NCI-H2081 (cell line): ENCODE results near the gene MPO.

Experiments
- DNase-seq, 2 experiments: peaks; one replicate each; lab custom pipeline; 2025; lab: John Stamatoyannopoulos, UW

Gene MPO

DNA sequence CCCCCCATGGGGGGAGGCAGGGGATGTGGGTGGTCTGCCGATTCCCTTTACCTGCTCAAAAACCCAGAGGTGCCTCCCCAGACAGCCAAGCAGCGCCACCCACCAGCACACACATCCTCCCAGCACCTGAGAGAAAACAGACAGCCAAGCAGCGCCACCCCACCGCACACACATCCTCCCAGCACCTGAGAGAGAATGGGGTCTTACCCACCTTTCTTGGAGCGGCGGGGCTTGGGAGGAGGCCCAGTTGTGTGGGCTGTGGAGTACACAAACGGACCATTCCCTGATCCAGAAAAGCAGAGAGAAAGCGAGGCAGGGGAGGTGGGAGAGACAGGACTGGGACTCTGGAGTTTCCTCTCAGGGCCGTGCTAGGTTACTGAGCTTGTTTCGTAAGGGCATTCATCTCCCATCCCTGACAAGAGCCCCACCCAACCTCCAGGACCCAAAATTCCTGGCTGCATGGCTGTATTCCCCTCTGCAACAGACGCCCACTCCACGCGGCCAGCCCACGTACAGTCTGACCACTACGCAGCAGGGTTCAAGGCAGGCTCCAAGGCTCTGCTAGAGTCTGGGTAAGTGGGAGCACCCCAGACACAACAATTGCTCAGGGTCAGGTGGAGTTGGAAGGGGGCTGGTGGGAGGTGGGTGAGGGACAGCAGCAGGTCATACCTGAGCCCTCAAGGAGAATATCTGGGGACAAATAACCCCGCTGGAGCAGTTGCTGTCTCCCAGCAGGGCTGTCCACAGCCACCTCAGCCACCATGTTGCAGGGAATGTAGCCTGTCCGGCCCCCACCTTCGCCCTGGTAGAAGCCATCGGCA, 25.6 kb upstream of the MPO start:
- no peak for DNase-seq

DNA sequence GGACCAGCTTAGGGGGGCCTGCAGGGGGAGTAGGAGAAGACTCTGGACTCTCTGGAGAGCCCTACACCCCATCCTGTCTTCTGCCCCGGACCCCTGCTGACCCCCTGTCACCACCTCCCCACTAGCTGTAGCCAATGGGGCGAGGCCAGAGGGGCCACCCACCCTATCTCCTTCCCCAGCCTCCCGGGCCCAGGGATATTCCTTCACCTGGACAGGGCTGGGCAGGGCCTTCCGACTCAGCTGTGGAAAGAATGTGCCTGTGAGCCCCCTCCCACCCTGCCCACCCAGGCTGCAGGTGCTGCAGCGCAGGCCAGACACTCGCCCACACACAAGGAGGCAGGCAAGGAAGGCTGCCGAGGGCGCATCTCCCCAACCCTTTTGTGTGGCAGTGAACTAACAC, 24.9 kb upstream of the MPO start:
- no peak for DNase-seq

DNA sequence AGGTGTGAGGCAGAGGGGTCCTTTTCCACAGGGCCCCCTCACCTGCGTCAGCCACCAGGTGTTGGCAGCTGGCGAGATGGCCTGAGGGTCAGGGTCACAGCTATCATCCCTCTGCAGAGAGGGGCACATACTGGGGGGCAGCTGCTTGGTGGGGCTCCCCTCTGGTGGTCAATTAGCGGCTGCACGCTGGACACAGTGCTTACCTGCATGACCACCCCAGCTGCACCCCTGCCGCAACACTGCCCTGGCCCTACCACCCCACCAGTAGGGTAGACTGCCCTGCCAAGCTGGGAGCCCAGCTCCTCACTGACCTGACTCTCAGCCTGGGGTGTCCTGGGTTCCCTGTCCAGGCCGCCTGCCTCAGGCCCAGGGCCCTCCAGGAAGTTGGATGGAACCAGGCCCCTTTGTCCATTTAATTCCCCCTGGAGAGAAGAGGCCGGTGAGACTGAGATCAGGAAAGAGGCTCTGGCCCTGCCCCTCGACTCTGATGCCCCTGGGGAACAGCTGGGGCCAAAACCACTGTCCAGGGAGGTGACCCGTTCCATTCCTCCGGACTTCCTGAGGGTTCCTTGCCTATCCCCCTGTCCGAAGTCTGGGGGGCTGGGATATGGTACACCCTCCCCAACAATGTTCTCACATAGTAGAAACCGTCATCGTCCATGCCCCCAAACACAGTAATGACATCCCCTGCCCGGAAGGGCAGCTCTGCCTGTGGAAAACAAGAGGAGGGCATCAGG, 24.2 kb upstream of the MPO start:
- no peak for DNase-seq

DNA sequence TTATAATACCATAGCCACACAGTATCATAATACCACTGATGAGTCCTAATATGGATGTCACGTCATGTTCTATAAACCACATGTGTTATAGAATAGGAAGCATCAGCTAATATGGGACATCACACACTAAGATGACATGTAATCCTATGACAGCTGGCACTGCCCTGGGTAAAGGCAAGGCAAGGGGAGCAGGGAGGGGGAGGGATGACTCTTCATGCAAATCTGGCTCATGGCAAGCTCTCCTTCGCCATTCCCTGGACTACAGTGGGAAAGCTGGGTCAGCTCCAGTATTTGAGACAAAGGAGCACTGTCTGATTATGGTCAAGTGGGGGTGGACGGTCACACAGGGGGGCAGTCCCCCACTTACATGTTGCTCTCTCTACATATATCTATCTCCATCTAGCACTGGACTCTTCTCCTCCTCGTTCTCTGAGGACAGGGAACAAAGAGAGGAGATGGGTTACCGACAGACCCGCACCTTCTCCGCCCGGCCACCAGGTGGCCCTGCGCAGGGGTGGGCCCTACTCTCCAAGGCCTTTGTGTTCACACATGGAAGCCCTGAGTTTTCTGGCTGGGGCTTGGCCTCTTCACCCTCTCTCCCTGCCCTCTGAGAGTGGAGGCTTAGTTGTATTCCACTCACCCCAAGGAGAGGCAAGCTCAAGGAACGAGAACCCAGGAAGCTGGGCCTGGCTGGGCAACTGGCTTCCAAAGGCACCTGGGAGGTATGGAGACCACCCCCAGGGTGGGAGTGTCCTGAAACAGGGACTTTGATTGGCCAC, 23.4 kb upstream of the MPO start:
- peak; percentile 57 to 60 for DNase-seq

DNA sequence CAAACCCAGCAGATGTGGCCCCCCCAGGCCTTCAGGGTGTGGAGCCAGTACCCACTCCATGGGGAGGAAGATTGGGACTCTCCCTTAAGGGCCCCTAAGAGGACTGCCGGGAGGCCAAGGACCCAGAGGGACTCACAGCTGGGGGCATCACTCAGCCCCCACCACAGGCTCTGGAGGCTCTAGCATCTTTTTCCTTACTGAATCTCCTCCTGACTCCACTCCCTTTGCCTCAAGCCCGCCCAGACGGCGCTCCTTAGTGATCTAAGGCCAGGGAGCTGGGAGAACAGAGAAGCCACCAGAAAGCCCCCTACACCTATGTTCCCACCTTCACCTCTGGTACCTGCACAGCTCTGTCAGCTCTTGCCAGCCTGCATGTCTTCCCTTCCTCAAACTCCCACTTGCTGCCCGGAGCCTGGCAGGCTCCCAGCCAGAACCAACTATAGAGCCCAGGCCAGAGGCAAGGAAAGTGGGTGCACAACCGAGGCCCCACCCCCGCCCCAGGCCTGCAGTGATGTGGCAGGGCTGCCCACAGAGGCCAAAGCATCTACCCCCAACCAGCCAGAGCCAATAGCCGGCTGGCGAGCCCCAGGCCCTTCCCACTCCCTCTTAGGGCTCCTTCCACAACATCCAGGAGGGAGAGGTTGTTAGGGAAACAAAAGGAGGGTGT, 22.3 kb upstream of the MPO start:
- DNase-seq = no peak

DNA sequence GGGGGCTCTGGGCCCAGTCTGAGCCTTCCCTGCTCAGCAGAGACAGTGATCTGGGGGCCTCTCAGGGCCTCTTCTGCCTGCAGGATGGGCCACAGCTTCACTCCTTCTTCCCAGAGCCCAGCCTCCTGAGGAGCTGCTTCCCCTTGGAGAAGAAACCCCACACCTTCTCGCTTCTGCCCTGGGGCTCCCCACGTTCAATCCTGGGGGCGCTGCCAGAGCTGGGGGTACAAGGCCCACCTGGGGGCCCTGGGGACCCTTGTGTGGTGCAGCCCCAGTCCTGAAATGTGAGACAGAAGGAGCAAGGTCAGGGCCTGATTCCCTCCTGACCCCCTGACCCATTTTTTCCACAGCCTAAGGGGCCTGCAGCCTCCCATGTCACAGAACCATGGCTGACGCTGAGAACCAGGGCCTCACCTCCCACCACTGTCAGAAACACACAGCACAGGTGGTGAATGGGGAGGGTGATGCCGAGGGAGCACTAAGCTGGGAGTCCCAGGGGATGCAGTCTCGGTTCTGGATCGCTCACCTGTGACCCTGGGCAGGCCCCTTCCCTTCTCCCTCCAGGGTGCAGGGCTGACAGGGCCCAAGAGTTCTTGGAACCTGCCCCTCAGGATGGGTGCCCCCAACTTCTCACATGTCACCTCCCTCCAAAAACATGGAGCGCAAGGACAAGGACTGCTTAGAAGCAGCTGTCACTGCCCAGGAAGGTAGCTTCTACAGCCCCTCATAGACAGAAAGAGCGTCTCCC, 21.6 kb upstream of the MPO start:
- no peak for DNase-seq

DNA sequence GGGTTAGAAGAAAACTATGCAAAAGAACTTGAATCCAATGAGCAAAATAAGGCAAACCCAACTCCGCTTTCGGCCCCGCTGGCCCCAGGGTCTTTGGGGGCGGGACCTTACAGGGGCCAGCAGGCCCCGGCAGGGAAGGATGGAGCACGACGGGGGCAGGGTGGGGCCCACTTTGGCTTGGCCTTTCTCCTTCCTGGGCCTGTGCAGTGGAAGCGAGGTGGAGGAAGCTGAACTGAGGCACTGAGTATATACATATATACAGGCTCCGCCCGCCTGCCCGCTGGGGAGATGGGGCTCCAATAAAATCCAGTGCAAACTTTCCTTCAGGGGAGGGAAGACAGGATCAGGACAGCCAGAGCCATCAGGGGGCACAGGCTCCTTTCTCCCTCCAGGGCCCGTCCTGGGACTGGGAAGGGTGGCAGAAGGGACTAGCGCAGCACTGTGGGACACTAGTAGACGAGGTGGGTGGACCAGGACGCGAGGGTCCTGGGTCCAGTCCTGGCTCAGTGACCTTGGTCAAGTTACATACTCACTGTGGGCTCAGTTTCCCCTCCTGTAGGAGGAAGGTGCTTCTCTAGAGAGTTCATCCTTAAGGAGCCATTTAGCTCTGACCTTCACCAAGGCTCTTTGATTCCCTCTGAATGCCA, 20.9 kb upstream of the MPO start:
- DNase-seq = no peak

DNA sequence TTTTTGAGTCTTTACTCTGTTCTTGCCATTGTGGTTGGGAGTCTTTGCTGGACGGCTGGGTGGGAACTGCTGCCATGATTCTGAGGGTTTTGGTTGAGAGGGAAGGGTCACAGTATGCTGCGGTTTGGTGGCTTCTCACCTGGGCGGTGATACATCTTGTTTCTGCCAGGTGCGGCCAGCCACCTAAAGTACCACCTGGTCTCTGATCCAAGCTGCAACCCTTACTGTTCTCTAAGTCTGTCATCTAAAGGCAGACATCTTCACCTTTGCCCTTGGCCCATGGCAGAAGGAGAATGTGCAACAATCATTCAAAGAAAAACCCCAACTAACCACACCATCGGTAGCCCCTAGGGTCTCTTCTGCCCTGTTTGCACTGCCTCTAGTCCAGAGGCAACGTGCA, 19.6 kb upstream of the MPO start:
- no peak for DNase-seq

DNA sequence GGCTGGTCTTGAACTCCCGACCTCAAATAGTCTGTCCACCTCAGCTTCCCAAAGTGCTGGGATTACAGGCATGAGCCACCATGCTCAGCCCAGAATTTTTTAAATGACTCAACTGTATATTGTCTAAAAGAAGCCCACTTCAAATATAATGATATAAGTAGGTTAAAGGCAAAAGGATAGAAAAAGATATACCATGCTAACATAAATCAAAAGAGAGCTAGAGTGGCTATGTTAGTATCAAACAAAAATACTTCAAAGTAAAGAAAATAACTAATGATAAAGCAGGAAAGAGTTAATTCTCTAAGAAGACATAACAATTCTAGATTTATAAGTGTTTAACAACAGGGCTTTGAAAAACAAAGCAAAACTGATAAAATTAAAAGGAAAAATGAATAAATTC, 13.3 kb upstream of the MPO start:
- no peak for DNase-seq

DNA sequence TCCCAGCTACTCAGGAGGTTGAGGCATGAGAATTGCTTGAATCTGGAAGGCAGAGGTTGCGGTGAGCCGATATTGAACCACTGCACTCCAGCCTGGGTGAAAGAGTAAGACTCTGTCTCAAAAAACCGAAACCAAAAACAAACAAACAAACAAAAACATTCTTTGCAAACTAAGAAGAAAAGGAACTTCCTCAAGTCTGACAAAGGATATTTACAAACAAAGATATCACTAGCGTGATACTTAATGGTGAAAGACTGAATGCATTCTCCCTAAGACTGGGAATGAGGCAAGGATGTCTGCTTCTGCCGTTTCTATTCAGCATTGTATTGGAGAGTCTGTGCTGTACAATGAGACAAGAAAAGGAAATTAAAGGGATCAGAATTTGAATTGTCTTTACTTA, 10.5 kb upstream of the MPO start:
- no peak for DNase-seq

DNA sequence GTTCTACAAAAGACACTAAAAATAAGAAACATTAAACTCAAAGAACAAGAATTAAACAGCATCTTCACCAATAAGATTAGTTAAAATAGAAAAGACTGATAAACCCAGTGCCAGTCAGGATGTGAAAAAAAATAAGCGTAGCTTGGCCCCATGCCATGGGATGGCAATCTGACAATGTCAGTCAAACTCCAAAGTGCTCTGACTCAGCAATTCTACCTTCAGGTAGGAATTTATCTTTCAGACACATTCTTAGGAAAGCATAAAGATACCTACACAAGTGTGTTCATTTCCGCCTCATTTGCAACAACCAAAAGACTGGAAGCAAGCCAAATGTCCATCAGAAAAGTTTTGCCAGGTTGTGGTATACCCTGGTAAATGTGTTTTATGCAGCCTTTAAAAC, 9.1 kb upstream of the MPO start:
- no peak for DNase-seq

DNA sequence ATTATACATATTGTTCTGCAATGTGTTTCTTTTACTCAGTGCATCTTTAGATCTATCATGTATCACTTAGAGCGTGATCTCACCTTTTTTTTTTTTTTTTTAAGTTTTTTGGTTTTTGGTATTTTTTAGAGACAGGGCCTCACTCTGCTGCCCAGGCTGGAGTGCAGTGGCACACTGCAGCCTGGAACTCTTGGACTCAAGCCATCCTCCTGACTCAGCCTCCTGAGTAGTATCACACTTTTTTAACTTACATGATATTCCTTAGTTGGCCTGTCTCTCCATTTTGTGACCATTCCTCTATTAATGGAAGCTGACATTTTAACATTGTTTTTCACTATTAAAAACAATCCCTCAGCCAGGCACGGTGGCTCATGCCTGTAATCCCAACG, 4.7 kb upstream of the MPO start:
- no peak for DNase-seq

DNA sequence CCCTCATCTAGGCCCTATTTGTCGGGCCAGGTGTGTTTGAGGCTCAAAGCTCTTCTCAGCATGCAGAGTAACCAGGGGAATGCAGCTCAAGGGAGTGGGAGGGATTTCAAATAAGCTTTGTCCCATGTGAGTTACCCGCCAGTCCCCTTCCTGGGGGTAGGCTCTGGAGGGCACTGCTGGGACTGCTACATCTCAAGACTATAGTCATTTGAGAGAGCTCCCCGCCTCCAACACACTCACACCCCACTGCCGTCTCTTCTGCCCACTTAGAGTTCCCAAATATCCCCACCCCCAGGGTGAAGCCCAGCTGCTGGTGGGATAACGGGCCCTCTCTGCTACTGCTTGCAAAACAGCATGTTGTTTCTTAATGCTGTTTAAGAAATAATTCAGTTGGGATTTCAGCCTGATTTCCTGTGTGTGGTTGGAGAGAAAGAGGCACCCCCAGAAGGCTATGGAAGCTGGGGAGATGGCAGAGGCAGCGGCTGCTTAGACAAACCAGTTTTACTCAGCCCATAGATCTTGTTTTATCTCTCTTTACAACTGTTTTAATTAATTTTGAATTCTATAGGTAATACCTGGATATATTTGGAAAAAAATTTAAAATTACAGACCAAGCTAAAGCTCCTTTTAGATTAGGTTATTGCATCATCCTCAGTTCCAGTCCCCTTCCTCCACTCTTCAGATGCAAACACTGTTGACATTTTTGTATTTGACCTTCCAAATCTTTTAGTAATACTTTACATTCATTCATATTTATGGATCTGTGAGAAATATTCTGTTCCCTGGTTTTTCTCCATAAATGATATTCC, 4.1 kb upstream of the MPO start:
- DNase-seq = no peak

DNA sequence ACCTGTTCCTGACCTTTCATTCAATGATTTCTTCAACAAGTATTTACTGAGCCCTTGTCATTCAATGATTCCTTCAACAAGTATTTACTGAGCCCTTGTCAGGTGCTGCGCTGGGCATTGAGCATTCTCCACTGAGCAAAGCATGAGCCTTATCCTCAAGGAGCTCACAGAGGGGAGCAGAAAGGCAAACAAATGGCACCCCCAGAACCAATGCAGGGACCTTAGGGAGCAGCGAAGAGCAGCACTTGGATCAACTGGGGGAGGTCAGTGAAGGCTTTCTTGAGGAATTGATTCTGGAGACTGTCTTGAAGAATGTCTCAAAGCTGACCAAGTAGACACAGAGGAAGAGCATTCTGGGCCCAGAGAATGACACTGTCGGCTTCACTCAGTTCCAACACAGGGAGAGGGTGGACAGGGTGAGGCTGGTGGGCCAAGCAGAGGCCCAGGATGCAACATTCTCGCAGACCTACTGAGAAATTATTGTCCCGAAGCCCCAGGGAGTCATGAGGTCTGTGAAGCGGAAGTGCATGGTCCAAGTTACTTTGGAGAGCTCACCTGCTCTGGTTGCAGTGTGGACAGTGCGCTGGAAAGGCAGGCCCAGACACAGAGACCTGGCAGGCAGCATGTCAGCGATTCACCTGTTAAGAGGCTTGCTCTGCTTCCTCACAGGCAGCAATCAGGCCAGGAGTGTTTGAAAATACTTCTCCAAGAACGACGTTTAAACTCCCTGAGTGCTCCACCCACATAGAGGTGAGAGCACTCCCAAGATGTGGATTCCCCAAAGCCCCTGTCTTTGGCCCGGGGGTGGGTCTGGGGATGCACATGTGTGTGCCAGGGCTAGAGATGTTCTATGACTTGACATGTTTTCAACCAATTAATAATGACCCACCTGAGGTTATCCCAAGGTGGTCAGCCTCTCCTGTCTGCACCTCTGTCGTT, 3.2 kb upstream of the MPO start:
- DNase-seq = no peak

DNA sequence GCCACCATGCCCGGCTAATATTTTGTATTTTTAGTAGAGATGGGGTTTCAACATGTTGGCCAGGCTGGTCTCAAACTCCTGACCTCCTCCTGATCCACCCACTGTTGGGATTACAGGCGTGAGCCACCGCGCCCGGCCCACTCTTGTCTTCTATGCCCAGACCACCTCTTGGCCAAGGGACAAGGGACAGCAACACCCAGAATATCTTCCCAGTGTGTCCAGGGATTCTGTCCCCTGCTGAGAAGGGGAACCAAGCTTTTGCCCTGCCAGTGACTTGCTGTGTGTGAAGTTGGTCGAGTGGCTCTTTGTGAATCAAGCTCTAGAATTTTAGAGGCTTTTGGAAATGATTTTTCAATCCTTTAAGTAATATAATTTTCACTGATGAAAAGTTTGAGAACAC, 1.7 kb upstream of the MPO start:
- no peak for DNase-seq

DNA sequence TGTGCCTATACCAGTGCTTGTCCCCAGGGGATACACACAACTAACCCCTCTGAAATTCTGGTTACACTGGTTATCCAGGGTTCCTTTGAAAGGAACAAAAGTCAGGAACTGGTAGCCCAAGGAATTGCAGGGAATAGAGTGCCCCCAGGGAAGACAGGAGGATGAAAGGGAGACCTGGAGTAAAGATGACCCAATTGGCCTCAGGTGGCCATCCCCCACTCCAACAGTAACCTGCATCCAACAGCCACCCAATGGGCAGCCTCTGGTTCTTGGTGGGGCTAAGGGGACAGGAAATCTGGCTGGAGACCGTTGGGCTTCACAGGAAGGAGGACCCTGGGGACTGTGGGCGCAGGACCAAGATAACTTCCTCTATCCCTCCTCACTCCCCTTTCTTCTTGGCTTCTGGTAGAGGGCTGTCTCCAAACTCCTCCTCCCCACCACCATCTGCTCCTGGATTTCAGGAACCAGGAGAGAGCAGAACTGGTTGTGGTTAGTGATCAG, 826 bp upstream of the MPO start:
- no peak for DNase-seq

DNA sequence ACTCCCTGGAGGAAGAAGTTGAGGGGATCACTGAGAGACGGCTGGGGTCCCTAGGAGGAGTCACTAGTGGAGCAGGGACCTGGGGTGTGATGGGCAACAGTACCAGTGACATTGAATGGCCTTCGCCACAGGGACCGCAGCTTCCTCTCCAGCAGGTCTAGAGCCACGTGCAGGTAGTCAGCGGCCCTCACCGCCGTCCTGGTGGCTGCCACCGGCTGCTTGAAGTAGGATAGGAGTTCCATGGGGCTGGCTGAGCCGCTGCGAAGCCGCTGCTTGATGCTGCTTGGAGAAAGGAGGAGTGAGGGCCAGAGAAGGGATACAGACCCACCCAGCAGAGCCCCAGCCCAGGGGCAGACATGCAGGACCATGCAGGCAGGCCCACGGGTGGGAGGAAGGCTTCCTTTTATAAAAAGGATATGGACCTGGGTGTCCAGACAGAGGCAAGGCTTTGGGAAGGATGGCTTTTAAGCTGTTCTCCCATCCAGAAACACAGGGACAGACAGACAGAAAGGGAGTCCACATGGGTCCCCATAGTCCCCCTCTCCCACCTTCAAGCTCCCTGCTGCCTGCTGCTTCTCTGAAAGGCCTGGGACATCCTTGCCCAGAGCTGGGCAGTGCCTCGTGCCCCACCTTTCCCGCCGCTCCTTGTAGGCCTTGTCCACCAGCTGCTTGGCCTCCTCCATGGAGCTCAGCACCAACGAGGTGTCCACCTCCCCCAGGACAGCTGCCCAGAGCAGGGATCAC, 827 bp downstream of the MPO start:
- no peak for DNase-seq

DNA sequence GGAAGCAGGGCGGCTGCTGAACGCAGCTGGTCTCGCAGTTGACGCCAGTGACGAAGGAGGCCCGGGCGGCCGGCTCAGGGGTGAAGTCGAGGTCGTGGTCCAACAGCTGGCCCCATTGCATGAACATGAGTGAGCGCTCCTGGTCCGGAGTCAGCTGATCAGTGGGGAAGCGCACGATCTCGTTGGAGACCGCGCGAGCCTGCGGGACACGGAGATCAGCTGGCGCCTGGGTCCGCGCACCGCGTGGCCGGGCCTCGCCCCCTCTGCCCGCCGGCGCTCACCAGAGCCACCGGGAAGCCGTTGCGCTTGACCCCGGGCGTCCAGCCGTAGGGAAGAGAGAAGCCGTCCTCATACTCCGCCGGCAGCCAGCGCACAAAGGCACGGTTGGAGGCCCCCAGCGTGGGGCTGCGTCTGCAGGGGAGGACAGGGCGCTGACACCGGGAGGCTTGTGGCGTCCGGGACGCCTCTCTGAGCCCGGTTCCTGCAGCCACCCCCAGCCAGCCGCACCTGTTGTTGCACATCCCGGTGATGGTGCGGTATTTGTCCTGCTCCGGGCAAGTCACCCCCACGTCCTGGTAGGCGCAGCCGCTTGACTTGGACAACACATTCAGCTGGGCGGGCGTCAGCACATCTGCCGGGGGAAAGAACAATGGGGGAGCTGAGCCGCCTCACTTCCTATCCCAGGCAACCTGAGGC, 1.6 kb downstream of the MPO start:
- DNase-seq = no peak
